GM18499 (cell line): ENCODE results near the gene CHD1.
A peak's percentile ranks its signal among the peaks of the same experiment; 100 is the strongest.

Source experiments
- ATAC-seq: cut with Tn5 transposase; IDR thresholded peaks from one replicate; pipeline ENCODE4 v1.9.1; 2021; ENCODE audit warnings: moderate number of reproducible peaks; ENCODE audit not compliant: insufficient read depth, unreplicated experiment

The CHD1 gene

GRCh38 chr5:98905857-98906688, 22.7 kb downstream of the CHD1 start:
- ATAC-seq, result no peak

GRCh38 chr5:98904780-98905179, 24.0 kb downstream of the CHD1 start:
- ATAC-seq, result no peak

GRCh38 chr5:98902733-98903132, 26.1 kb downstream of the CHD1 start:
- ATAC-seq, result no peak

- no peak for ATAC-seq
These were observed 29.4 kb downstream of the CHD1 start for GRCh38 chr5:98899456-98899855.

- ATAC-seq, result no peak
These were observed 30.1 kb downstream of the CHD1 start for GRCh38 chr5:98898743-98899142.

GRCh38 chr5:98891591-98891990, 37.2 kb downstream of the CHD1 start:
- no peak for ATAC-seq

GRCh38 chr5:98880598-98880997, 48.2 kb downstream of the CHD1 start:
- no peak for ATAC-seq

GRCh38 chr5:98880151-98880550, 48.7 kb downstream of the CHD1 start:
- ATAC-seq, result no peak

GRCh38 chr5:98877600-98877999, 51.2 kb downstream of the CHD1 start:
- no peak for ATAC-seq

GRCh38 chr5:98872674-98873073, 56.1 kb downstream of the CHD1 start:
- no peak for ATAC-seq

- no peak for ATAC-seq
These were observed 63.1 kb downstream of the CHD1 start for GRCh38 chr5:98865690-98866089.

- no peak for ATAC-seq
These were observed 81.8 kb downstream of the CHD1 start for GRCh38 chr5:98847054-98847453.

GRCh38 chr5:98846520-98846919, 82.3 kb downstream of the CHD1 start:
- ATAC-seq, result no peak

GRCh38 chr5:98845878-98846277, 82.9 kb downstream of the CHD1 start:
- ATAC-seq, result no peak

GRCh38 chr5:98844865-98845264, 83.9 kb downstream of the CHD1 start:
- ATAC-seq, result no peak

GRCh38 chr5:98843481-98843880, 85.3 kb downstream of the CHD1 start:
- ATAC-seq, result no peak

GRCh38 chr5:98840946-98841345, 87.9 kb downstream of the CHD1 start:
- no peak for ATAC-seq

GRCh38 chr5:98839469-98840383, 89.1 kb downstream of the CHD1 start:
- peak; percentile 37 for ATAC-seq

GRCh38 chr5:98836175-98836574, 92.6 kb downstream of the CHD1 start:
- ATAC-seq, result no peak

- ATAC-seq, result no peak
These were observed 101.1 kb downstream of the CHD1 start for GRCh38 chr5:98827588-98828284.

GRCh38 chr5:98827161-98827560, 101.6 kb downstream of the CHD1 start:
- ATAC-seq, result peak; percentile 61
